HG02610 (cell line): ENCODE data around the gene GOLGB1.
"Not testable (repeated sequence)": the region's sequence is repeated elsewhere in the genome, so short reads cannot be mapped to it uniquely, and the experiment has no call there.

Experiments used
- ATAC-seq: cut with Tn5 transposase; IDR thresholded peaks from one replicate; pipeline ENCODE4 v1.9.1; 2021; ENCODE audit warnings: mild to moderate bottlenecking, moderate library complexity; ENCODE audit not compliant: unreplicated experiment

The GOLGB1 gene

GRCh38 chr3:121690777-121691405 is 58.6 kb downstream of the GOLGB1 start:
- ATAC-seq = peak; percentile 85

DNA sequence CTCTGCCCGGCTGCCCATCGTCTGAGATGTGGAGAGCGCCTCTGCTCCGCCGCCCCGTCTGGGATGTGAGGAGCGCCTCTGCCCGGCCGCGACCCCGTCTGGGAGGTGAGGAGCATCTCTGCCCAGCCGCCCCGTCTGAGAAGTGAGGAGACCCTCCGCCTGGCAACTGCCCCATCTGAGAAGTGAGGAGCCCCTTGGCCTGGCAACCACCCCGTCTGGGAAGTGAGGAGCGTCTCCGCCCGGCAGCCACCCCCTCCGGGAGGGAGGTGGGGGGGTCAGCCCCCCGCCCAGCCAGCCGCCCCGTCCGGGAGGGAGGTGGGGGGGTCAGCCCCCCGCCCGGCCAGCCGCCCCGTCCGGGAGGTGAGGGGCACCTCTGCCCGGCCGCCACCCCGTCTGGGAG is 60.8 kb downstream of the GOLGB1 start:
- ATAC-seq = not testable (repeated sequence)

DNA sequence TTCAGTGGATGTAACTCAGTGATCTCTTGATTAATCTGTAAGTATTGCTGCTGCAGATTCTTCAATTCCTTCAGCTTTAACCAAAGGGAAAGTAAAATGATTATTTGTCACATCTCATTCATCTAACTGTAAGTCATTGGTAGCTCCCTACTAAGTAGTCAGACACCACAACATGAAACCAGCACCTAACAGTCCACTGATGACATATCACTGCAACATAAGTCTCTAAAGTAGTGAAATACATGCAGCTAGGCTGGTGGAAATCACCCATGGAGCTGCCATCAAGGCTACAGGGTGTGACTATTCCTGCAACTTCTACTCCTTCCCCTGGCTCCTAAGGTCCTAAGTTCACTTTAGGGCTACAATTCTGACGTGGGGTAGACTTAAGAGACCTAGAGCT is 67.7 kb downstream of the GOLGB1 start:
- ATAC-seq = no peak

GRCh38 chr3:121677141-121677540 is 72.4 kb downstream of the GOLGB1 start:
- no peak for ATAC-seq

GRCh38 chr3:121670676-121671075 is 78.9 kb downstream of the GOLGB1 start:
- no peak for ATAC-seq

- ATAC-seq = no peak
These were observed 82.2 kb downstream of the GOLGB1 start for GRCh38 chr3:121667333-121667732.

DNA sequence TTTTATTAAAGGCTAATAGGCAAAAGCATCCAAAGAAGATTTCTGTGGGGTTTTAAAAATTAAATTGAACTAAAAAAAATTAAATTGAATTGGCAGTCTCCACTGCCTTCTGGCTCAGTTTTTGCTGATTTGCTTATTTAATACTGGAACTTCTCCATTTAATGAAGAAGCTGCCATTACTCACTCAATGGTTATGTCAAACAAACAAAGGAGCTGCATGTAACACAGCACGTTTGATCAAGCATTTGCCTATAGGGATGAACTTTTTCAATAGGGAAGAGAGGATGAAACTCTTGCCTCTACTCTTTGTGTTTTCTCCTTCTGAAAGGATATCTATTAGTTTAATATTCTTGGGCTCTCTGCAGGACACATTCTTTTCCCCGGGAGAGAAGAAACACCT is 84.1 kb downstream of the GOLGB1 start:
- no peak for ATAC-seq

DNA sequence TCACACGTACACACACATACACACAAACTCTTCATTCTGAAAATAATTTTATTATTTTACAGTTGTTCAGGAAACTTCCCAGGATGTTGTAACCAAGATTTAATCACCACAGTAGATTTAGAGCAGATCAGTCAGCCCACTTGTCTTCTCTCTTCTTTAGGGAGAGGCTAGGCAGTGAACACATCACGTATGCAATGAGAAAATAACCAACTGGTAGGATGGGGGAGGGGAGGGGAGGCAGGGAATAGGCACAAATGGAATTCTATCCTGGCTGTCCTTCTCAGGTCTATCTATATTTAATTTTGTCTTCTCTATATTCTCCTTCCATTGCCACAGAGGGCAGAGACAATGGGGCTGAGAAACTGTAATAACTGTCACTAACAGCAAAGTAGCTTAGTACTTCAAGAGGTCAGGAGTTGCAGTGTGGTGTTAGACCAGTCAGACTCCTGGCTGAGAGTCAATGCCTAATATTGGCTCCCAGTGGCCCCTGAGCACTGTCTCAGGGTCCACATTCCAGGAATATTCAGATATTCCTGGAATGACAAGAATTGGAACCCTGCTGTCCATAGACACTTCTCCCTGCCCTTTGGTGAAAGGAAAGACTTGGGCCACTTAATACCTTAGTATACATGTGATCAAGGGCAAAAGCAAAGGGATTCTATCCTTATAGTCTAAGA is 86.2 kb downstream of the GOLGB1 start:
- ATAC-seq = no peak

DNA sequence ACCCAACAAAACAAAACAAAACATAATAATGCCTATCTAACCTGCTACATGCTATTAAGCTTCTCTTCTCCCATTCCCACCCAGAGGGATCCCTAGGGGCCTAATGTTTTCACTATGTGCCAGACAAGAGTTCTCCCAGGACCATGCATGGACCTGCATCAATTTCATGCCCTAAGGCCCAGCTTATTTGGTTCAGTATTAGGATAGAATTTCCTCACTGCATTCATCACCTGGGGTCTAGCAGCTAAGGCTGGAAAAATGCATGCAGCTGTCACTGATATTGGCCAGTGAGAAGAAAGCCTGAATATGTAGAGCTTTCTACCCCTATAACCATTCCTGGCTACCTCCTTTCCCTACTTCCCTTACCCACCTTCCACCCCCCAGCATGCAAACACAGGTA is 86.8 kb downstream of the GOLGB1 start:
- no peak for ATAC-seq

DNA sequence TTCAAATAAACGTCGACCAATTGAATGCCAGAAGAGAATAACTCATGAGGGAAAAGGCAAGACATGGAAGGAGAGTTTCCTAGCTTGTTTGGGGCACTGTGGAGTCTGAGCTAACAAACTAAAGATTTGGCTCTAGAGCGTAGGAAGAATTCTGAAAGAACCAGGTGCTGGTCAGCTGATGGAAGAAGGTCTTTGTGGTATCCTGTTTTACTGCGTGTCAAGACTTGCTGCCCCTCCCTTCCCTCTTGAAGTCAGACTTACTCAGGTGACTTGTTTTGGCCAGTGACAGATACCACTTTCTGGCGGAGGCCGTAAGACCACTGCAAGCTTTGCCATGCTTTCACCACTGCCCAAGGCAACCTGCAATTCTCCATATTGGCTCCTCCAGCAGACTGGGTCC is 88.2 kb downstream of the GOLGB1 start:
- ATAC-seq = no peak

GRCh38 chr3:121660356-121661171 is 89.0 kb downstream of the GOLGB1 start, which contains the start of gene HCLS1:
Gene HCLS1 (minus strand): TSS chr3:121660903. CDS start chr3:121658347, 2,556 bp downstream.
- peak; percentile 90 for ATAC-seq

- no peak for ATAC-seq
These were observed 90.0 kb downstream of the GOLGB1 start for GRCh38 chr3:121659586-121659985.

- no peak for ATAC-seq
These were observed 90.7 kb downstream of the GOLGB1 start for GRCh38 chr3:121658716-121659435.

DNA sequence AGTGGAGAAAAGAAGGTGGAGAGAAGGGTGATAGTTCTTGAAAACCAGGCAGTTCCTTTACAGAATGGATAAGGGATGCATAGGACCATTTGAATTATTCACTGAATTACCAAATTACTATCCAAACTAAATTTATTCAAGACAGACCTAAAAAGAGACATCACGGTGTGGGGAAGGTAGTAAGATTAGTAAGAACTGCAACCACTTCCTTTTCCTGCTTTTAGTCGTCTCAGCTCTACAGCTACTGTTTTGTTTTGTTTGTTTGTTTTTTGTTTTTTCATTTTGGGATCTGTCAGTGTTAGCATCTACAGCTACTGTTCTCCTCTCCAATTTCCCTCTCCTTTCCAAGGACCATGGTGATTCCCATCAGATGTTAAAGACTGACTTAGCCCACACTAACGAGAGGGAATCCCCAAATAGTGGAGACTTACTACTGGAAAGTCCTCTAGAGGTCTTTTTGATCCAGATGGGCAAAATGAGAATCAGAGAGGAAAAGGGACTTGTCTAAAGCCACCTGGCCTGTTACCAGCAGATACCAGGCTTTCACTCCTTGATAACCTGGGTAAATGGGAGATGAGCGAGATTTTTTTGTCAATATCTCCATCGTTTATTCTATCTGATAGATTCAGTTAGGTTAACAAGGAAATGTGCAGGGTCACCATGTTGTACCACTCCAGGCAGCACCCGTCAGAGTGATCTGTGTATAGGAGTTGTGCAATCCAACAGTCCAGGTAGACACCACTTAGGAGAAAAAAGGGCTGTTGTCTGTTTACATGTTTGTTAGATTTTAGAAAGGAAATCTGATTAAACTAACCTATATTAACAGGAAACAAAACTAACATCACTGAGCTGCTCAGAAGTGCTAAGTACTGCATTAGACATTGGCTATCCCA is 94.8 kb downstream of the GOLGB1 start:
- ATAC-seq = peak; percentile 94

- ATAC-seq = no peak
These were observed 97.9 kb downstream of the GOLGB1 start for GRCh38 chr3:121651684-121652083.

- ATAC-seq = no peak
These were observed 99.9 kb downstream of the GOLGB1 start for GRCh38 chr3:121649645-121650044.

DNA sequence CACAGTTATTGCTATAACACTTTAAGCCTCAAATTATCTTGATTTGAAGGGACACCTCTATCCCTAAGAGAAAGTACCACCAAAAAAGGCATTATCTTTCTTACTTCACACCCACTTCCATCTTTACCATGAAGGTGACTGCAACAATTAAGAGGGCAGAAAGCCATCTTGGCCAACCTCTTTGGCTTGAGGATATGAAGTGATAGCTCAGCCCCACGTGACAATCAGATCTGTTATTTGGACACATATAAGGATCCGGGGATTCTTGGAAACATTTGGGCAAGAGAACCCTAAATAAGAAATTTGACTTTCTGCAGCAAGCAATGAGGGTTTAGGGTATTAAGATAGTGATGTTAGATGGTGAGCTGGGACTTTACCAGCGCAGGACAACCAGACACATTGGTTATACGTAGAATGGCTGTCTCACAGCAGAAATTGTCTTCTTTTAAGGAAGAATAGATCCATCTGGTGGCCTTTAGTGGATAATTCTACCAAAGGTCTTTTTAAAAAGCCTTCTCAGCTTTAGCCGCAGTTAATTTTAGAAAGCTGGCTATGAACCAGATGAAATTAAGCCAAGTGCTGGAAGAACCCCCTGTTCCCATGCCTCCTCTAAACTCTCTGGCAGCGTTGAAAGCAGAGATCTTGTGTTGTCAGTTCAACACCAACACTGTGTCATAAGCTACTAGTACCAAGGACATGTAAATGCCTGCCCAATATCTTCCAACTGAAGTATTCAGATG is 101.2 kb downstream of the GOLGB1 start:
- no peak for ATAC-seq

- no peak for ATAC-seq
These were observed 104.5 kb downstream of the GOLGB1 start for GRCh38 chr3:121645054-121645453.

- no peak for ATAC-seq
These were observed 106.8 kb downstream of the GOLGB1 start for GRCh38 chr3:121642601-121643314.
